WERI-Rb-1 (cell line): ENCODE measurements around the gene MBOAT2.

ENCODE experiments used
- DNase-seq: peaks from one replicate; pipeline ENCODE4 v3.0.0-alpha.2; 2020
- H3K27ac ChIP-seq: fragments of 250-450 bp; sonication (Bioruptor Pico); 2 replicates; pipeline ENCODE4 v1.5.1; 2020; ENCODE audit warnings: mild to moderate bottlenecking, moderate library complexity
- H3K27me3 ChIP-seq: fragments of 250-450 bp; sonication (Bioruptor Pico); 2 replicates; pipeline ENCODE4 v1.5.1; 2021; ENCODE audit warnings: mild to moderate bottlenecking, low read depth, moderate library complexity; ENCODE audit not compliant: insufficient read depth, severe bottlenecking
- H3K36me3 ChIP-seq: fragments of 250-450 bp; sonication (Bioruptor Pico); 2 replicates; pipeline ENCODE4 v1.5.1; 2020; ENCODE audit warnings: mild to moderate bottlenecking, moderate library complexity
- H3K4me3 ChIP-seq: 2 replicates; pipeline ENCODE4 v1.5.1; 2011; ENCODE audit warnings: low read depth, mild to moderate bottlenecking, control low read depth, low read length
- H3K9me3 ChIP-seq: fragments of 250-450 bp; sonication (Bioruptor Pico); 2 replicates; pipeline ENCODE4 v1.5.1; 2021; ENCODE audit warnings: mild to moderate bottlenecking, moderate library complexity; ENCODE audit not compliant: severe bottlenecking
- CTCF ChIP-seq: IDR thresholded peaks from 2 replicates; pipeline ENCODE4 v1.5.1; 2011; ENCODE audit warnings: low read depth, mild to moderate bottlenecking, control low read depth, inconsistent platforms, low read length

Gene MBOAT2

GRCh38 chr2:9030841-9031240, 27.4 kb upstream of the MBOAT2 start:
- DNase-seq, result no peak
- Histone ChIP-seq H3K4me3 (no peak overlapping the region), H3K27me3 (no peaks in the 10 kb centered on the region), H3K36me3 (no peaks in the 10 kb centered on the region), H3K27ac (no peak overlapping the region), H3K9me3 (no peaks in the 10 kb centered on the region)
- no peak for TF ChIP-seq CTCF

- no peak for TF ChIP-seq CTCF
- Histone ChIP-seq H3K4me3 (no peak overlapping the region), H3K27ac (no peak overlapping the region), H3K9me3 (no peaks in the 10 kb centered on the region), H3K27me3 (no peaks in the 10 kb centered on the region), H3K36me3 (no peaks in the 10 kb centered on the region)
- DNase-seq, result no peak
These were observed 26.7 kb upstream of the MBOAT2 start for GRCh38 chr2:9030190-9030589.

GRCh38 chr2:9029721-9030120, 26.2 kb upstream of the MBOAT2 start:
- no peak for DNase-seq
- no peak overlapping the region for H3K27ac ChIP-seq
- no peak for TF ChIP-seq CTCF
- H3K27me3 ChIP-seq, result no peaks in the 10 kb centered on the region
- H3K9me3 ChIP-seq, result no peaks in the 10 kb centered on the region
- H3K4me3 ChIP-seq, result no peak overlapping the region
- H3K36me3 ChIP-seq, result no peaks in the 10 kb centered on the region

- DNase-seq, result no peak
- Histone ChIP-seq H3K4me3 (no peak overlapping the region), H3K27me3 (no peaks in the 10 kb centered on the region), H3K9me3 (no peaks in the 10 kb centered on the region), H3K36me3 (no peaks in the 10 kb centered on the region), H3K27ac (no peak overlapping the region)
- TF ChIP-seq CTCF, result no peak
These were observed 24.4 kb upstream of the MBOAT2 start for GRCh38 chr2:9027884-9028283.

- Histone ChIP-seq H3K27ac (no peak overlapping the region), H3K4me3 (no peak overlapping the region), H3K27me3 (no peaks in the 10 kb centered on the region), H3K36me3 (no peaks in the 10 kb centered on the region), H3K9me3 (no peaks in the 10 kb centered on the region)
- DNase-seq, result no peak
- no peak for TF ChIP-seq CTCF
These were observed 22.3 kb upstream of the MBOAT2 start for GRCh38 chr2:9025746-9026145.

- DNase-seq, result no peak
- Histone ChIP-seq H3K36me3 (no peaks in the 10 kb centered on the region), H3K27me3 (no peaks in the 10 kb centered on the region), H3K9me3 (no peaks in the 10 kb centered on the region), H3K27ac (no peak overlapping the region), H3K4me3 (no peak overlapping the region)
- TF ChIP-seq CTCF, result no peak
These were observed 21.1 kb upstream of the MBOAT2 start for GRCh38 chr2:9024575-9024974.
